Measurements from ENCODE around the gene AKAP9. TPM values are rescaled to one million over a fixed set of nuclear protein-coding genes. Genes with fewer than 3 reads are reported as not detected.

AKAP9 gene
- total and polyA plus RNA-seq, 4 donors, result 14.6 to 97.7 (median 57.0) TPM

DNA sequence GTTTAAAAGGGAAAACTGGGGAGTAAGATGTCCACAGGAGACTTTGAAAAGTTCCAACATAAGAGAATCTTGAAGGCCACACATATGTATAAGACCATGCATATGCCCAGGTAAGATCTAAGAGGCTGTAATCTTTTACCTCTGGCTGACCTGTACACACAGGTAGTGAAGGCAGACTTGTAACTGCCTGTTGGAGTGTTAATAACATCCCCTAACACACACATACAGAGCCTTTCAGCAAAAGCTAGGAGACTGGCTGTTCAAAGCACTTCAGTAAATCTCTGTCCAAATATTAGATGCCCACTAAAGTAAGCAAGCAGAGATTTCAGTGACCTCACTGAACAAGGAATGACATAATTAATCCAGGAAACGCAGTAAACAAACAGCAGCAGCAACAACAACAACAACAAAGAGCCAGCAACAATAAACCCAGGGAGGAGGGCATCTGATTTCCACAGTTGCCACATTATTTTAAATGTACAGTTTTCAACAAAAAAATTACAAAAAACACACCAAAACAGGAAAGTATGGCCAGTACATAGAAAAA is 178.6 kb downstream of the AKAP9 start:
- DNase-seq (ENCODE audit: low spot score), result no peak
- H3K9ac ChIP-seq (ENCODE audit: low read depth in 1 of 2, low read length in 2 of 2), result no peak overlapping the region
- H3K27ac ChIP-seq (ENCODE audit: low read depth in 1 of 2, low read length in 2 of 2), result no peak overlapping the region
- no peaks in the 10 kb centered on the region for H3K27me3 ChIP-seq (ENCODE audit: control insufficient read depth in 4 of 4, insufficient read depth in 4 of 4, low read length in 3 of 4)
- peaks cover 3 to 49% (median 39%) of the 10 kb centered on the region in 4 donors for H3K36me3 ChIP-seq (ENCODE audit: control insufficient read depth in 4 of 4, insufficient read depth in 3 of 4, low read depth in 1 of 4, low read length in 3 of 4)
- no peaks in the 10 kb centered on the region for H3K9me3 ChIP-seq (ENCODE audit: control insufficient read depth in 4 of 4, low read length in 3 of 4)
- H3K4me3 ChIP-seq (ENCODE audit: low read depth in 1 of 3, low read length in 3 of 3), result no peak overlapping the region
- peaks cover 0 to 4% (median under 1%) of the 10 kb centered on the region in 4 donors for H3K4me1 ChIP-seq (ENCODE audit: control insufficient read depth in 4 of 4, insufficient read depth in 4 of 4, low read length in 3 of 4)
- 93% methylated on average over 1 of the region's 1 CpG for WGBS
- no peak for TF ChIP-seq GABPA (IDR thresholded peaks at IDR 0.05 in 1 of 2, conservative IDR thresholded peaks at IDR 0.05 in 1 of 2)
- no peak for TF ChIP-seq YY1 (IDR thresholded peaks at IDR 0.05)
- no peak for TF ChIP-seq JUND (IDR thresholded peaks at IDR 0.05)
- TF ChIP-seq NR2F2 (IDR thresholded peaks at IDR 0.05), result no peak
- no peak for TF ChIP-seq FOXA1 (IDR thresholded peaks at IDR 0.05)
- no peak for TF ChIP-seq EGR1 (IDR thresholded peaks at IDR 0.05; ENCODE audit: low read depth in 2 of 2)
- TF ChIP-seq, protein P1, sequence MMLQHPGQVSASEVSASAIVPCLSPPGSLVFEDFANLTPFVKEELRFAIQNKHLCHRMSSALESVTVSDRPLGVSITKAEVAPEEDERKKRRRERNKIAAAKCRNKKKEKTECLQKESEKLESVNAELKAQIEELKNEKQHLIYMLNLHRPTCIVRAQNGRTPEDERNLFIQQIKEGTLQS (IDR thresholded peaks at IDR 0.05), result no peak
- no peak for TF ChIP-seq RAD21 (IDR thresholded peaks at IDR 0.05)
- TF ChIP-seq, protein P2, sequence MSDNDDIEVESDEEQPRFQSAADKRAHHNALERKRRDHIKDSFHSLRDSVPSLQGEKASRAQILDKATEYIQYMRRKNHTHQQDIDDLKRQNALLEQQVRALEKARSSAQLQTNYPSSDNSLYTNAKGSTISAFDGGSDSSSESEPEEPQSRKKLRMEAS (IDR thresholded peaks at IDR 0.05), result no peak
- TF ChIP-seq RXRA (IDR thresholded peaks at IDR 0.05), result no peak
- TF ChIP-seq, protein P3, sequence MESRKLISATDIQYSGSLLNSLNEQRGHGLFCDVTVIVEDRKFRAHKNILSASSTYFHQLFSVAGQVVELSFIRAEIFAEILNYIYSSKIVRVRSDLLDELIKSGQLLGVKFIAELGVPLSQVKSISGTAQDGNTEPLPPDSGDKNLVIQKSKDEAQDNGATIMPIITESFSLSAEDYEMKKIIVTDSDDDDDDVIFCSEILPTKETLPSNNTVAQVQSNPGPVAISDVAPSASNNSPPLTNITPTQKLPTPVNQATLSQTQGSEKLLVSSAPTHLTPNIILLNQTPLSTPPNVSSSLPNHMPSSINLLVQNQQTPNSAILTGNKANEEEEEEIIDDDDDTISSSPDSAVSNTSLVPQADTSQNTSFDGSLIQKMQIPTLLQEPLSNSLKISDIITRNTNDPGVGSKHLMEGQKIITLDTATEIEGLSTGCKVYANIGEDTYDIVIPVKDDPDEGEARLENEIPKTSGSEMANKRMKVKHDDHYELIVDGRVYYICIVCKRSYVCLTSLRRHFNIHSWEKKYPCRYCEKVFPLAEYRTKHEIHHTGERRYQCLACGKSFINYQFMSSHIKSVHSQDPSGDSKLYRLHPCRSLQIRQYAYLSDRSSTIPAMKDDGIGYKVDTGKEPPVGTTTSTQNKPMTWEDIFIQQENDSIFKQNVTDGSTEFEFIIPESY (IDR thresholded peaks at IDR 0.05), result no peak
- TF ChIP-seq HNF4G (IDR thresholded peaks at IDR 0.05), result no peak

DNA sequence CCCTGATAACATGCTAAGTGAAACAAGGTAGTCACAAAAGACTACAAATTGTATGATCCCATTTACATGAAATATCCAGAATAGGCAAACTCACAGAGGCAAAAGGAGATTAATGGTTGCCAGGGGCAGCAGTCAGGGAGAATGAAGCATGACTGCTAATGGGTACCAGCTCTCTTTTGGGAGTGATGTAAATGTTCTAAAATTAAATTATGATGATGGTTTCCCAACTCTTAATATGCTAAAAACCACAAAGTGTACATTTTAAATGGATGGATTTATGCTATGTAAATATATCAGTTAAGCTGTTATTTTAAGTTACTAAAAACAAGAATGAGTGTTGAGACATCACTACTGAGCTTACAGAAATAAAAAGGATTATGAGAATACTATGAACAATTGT is 181.0 kb downstream of the AKAP9 start:
- no peaks in the 10 kb centered on the region for H3K9me3 ChIP-seq (ENCODE audit: control insufficient read depth in 4 of 4, low read length in 3 of 4)
- no peak for DNase-seq (ENCODE audit: low spot score)
- no peak overlapping the region for H3K4me3 ChIP-seq (ENCODE audit: low read depth in 1 of 3, low read length in 3 of 3)
- no peak overlapping the region for H3K9ac ChIP-seq (ENCODE audit: low read depth in 1 of 2, low read length in 2 of 2)
- H3K27me3 ChIP-seq (ENCODE audit: control insufficient read depth in 4 of 4, insufficient read depth in 4 of 4, low read length in 3 of 4), result no peaks in the 10 kb centered on the region
- peaks cover 0 to 4% (median under 1%) of the 10 kb centered on the region in 4 donors for H3K4me1 ChIP-seq (ENCODE audit: control insufficient read depth in 4 of 4, insufficient read depth in 4 of 4, low read length in 3 of 4)
- no peak overlapping the region for H3K27ac ChIP-seq (ENCODE audit: low read depth in 1 of 2, low read length in 2 of 2)
- peaks cover 3 to 59% (median 42%) of the 10 kb centered on the region in 4 donors for H3K36me3 ChIP-seq (ENCODE audit: control insufficient read depth in 4 of 4, insufficient read depth in 3 of 4, low read depth in 1 of 4, low read length in 3 of 4)
- no peak for TF ChIP-seq SP1 (IDR thresholded peaks at IDR 0.05)
- TF ChIP-seq, protein P3 (IDR thresholded peaks at IDR 0.05), result no peak
- no peak for TF ChIP-seq EGR1 (IDR thresholded peaks at IDR 0.05; ENCODE audit: low read depth in 2 of 2)
- no peak for TF ChIP-seq HNF4A (conservative IDR thresholded peaks at IDR 0.05)
- no peak for TF ChIP-seq RXRA (IDR thresholded peaks at IDR 0.05)
- no peak for TF ChIP-seq REST (IDR thresholded peaks at IDR 0.05)
- TF ChIP-seq, protein P1 (IDR thresholded peaks at IDR 0.05), result no peak
- no peak for TF ChIP-seq JUND (IDR thresholded peaks at IDR 0.05)
- no peak for TF ChIP-seq YY1 (IDR thresholded peaks at IDR 0.05)
- TF ChIP-seq, protein P2 (IDR thresholded peaks at IDR 0.05), result no peak
- TF ChIP-seq FOXA1 (IDR thresholded peaks at IDR 0.05), result no peak
- TF ChIP-seq GABPA (IDR thresholded peaks at IDR 0.05 in 1 of 2, conservative IDR thresholded peaks at IDR 0.05 in 1 of 2), result no peak
- TF ChIP-seq FOXA2 (IDR thresholded peaks at IDR 0.05), result no peak
- no peak for TF ChIP-seq RAD21 (IDR thresholded peaks at IDR 0.05)
- no peak for TF ChIP-seq CTCF (IDR thresholded peaks at IDR 0.05; ENCODE audit: low read depth, low read length, missing input control)
- TF ChIP-seq HNF4G (IDR thresholded peaks at IDR 0.05), result no peak
